Adrenal gland (tissue), 5 donors: ENCODE results near the gene RPS14.

ENCODE experiments used
- CTCF ChIP-seq, 6 experiments: fragments of 450-650 bp in 4 of 6; fragments of 200-600 bp in 2 of 6; sonication (generic) in 1 of 6; IDR thresholded peaks; 1 replicate in 5 of 6; 2 replicates in 1 of 6; pipeline versions ENCODE4 v1.5.1 to v1.8.0; 2016 to 2021; ENCODE audit warnings: antibody characterized with exemption in 6 of 6, mild to moderate bottlenecking in 2 of 6, moderate library complexity in 1 of 6
- POLR2A ChIP-seq, 2 donors: fragments of 450-650 bp; IDR thresholded peaks; one replicate each; pipeline ENCODE4 v1.6.1; 2017; ENCODE audit warnings: antibody characterized with exemption in 2 of 2, mild to moderate bottlenecking in 2 of 2, moderate library complexity in 1 of 2
- donor health status: DM: no; HTN: no; CAD: no.

DNA sequence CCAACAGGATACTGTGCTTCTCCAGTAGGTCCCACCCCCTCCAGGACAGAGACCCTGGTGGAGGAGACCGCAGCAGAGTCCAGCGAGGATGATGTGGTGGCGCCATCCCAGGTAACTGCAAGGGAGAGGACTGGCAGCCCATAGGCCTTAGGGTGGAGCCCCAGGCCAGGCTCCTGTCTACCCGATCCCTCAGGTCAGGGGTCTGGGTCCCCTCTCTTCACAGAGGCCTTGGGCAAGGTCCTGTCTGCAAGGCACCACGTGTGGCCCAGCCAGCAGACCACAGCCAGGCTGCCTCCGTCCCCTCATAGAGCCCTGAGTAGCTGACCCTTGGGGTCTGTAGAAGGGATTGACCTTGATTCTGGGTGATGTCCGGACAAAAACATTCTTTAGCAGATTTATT is 56.9 kb downstream of the RPS14 start:
- TF ChIP-seq POLR2A (IDR thresholded peaks at IDR 0.05) (no peak), CTCF (IDR thresholded peaks at IDR 0.05) (no peak)
